Activated naive CD8-positive, alpha-beta T cell treated with anti-CD3 and anti-CD28 coated beads, Interleukin-2, amount 10 ng/mL, durations not matched to agents 7 days and 5 days (primary cell): ENCODE data around the gene DRGX. TPM values are rescaled to one million over a fixed set of nuclear protein-coding genes. Genes with fewer than 3 reads are reported as not detected.

Experiments used
- total RNA-seq, 2 experiments: library from RNA; stranded (reverse); gene quantifications; one replicate each; pipeline ENCODE4 v1.2.3, GENCODE V29; 2021

Gene DRGX
- total RNA-seq, 2 experiments from 2014 or later, result not detected

Other genes with a start within 250 kb of the DRGX start
- 10 to 100 TPM; 11.2 to 12.3 TPM for gene TMEM273, start 207.7 kb downstream of the DRGX start, total RNA-seq
- not detected for gene C10orf71, start 96.9 kb downstream of the DRGX start, total RNA-seq
- 10 to 100 TPM; 31.8 to 34.8 TPM for gene ERCC6, start 143.0 kb upstream of the DRGX start, total RNA-seq
- not detected for gene SLC18A3, start 214.2 kb upstream of the DRGX start, total RNA-seq
- not detected for gene CHAT, start 217.9 kb upstream of the DRGX start, total RNA-seq